Measurements from ENCODE around the gene DEAF1. TPM values are rescaled to one million over a fixed set of nuclear protein-coding genes. Genes with fewer than 3 reads are reported as not detected.

DEAF1 gene
- total and polyA plus RNA-seq, 2 of the 13 experiments (the other 11 are each of a cell fraction or from before 2014, with no cell fraction given): 22.3 to 29.6 TPM

DNA sequence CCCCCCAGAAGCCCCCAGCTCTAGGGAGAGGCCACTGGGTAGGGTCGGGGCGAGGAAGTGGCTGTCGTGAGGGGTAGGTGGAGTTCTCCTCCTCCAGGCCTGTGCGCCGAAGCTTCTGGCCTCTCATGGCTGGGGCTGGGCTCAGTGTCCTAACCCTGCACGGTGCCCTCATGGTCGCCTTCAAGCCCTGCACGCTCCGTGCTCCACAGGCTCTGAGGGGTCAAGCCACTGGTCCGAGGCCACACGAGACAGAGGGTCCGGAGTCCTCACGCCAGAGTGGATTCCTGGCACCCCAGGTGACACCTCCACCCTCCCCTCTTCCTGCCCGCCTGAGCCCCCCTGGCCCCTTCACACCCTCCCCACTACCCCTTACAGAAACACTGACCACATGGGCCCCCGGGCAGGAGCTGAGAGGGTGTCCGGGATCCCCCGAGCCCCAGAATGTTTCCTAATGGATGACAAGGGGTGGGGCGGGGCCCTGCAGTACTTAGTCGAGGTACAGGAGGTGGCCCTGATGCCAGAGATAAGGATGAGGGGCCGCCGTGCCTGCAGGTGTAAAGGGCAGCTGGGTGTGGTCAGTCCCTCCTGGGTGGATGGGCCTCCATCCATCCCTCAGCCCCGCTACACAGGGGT is 69.3 kb downstream of the DEAF1 start:
- Histone ChIP-seq H3K4me1 (ENCODE audit: insufficient read depth, low read length) (peaks cover 31% of the 10 kb centered on the region), H3K9ac (ENCODE audit: insufficient read depth, low read depth, low read length) (peak overlapping the region; percentile 52; the same call in 1 of the 2 replicates), H3K9me3 (ENCODE audit: low read length) (no peaks in the 10 kb centered on the region), H3K27ac (ENCODE audit: extremely low read length, insufficient read depth, low read length) (peak overlapping the region; percentile 46), H3K4me3 (replicated peaks in 1 of 3; ENCODE audit: insufficient read depth in 1 of 3, low read depth in 2 of 3, low read length in 3 of 3) (peak overlapping the region in 2 of 3 experiments; percentile 53 to 57; a peak in 3 of 6 replicates), H3K4me2 (ENCODE audit: low read depth, low read length) (peak overlapping the region; percentile 75), H3K79me2 (ENCODE audit: insufficient read depth, low read length) (no peaks in the 10 kb centered on the region), H2AFZ (ENCODE audit: low read length) (no peak overlapping the region), H3K27me3 (ENCODE audit: control insufficient read depth in 1 of 2, insufficient read depth in 2 of 2, low read length in 2 of 2) (no peaks in the 10 kb centered on the region), H3K36me3 (replicated peaks in 1 of 2; ENCODE audit: control insufficient read depth in 1 of 2, insufficient read depth in 2 of 2, low read length in 2 of 2) (peaks cover 0 to 2% of the 10 kb centered on the region in 2 experiments; a peak in 1 of 5 replicates), H4K20me1 (ENCODE audit: insufficient read depth, low read length) (peaks cover 16% of the 10 kb centered on the region; the same call in 1 of the 2 replicates)
- no peak for FAIRE-seq
- ChIA-PET CTCF (ENCODE audit: low intra/inter-chr PET ratio, low total read pairs) (no interaction called here), POLR2A (interaction anchor here (1.2 kb wide), 1 partner anchor 38 kb away, joined by 4 read pairs; no protein-coding TSS in a partner anchor)
- intact Hi-C loops (cut with micrococcal nuclease; ENCODE audit: unreplicated experiment) (no loop called here), in situ Hi-C loops (cut with HindIII; ENCODE audit: extremely low pct_ligation_motif_present, low pct_unique_long_range_greater_than_20kb) (loop anchor here (10.0 kb wide), 1 partner anchor 71 kb away; no protein-coding TSS in a partner anchor)
- no TSS peak for BruUV-seq (replicated peaks)
- peak; percentile 61 for ATAC-seq
- WGBS (ENCODE audit: low lambda C conversion rate): 18% methylated on average over 7 of the region's 22 CpGs
- no peak for DNase-seq (ENCODE audit: low spot score)
- no peak for TF ChIP-seq CSRNP2 (CRISPR knock-in tag; conservative IDR thresholded peaks at IDR 0.05; ENCODE audit: low read depth)
- 0 out of 2 replicates have a peak, but pooled peaks have one; percentile 10 for TF ChIP-seq ZFY (CRISPR knock-in tag; IDR thresholded peaks at IDR 0.05)
- TF ChIP-seq ZNF383 (CRISPR knock-in tag; IDR thresholded peaks at IDR 0.05; ENCODE audit: borderline replicate concordance): no peak
- peak; percentile 6 for TF ChIP-seq SRSF1 (optimal IDR thresholded peaks at IDR 0.05; ENCODE audit: low read depth, low read length)
- TF ChIP-seq MYC (CRISPR knock-in tag; IDR thresholded peaks at IDR 0.05; ENCODE audit: borderline replicate concordance): 0 out of 2 replicates have a peak, but pooled peaks have one; percentile 32
- TF ChIP-seq RBM22 (optimal IDR thresholded peaks at IDR 0.05; ENCODE audit: low read length): peak; percentile 42
- TF ChIP-seq GRHL1 (CRISPR knock-in tag; conservative IDR thresholded peaks at IDR 0.05): no peak
- TF ChIP-seq, protein P1, sequence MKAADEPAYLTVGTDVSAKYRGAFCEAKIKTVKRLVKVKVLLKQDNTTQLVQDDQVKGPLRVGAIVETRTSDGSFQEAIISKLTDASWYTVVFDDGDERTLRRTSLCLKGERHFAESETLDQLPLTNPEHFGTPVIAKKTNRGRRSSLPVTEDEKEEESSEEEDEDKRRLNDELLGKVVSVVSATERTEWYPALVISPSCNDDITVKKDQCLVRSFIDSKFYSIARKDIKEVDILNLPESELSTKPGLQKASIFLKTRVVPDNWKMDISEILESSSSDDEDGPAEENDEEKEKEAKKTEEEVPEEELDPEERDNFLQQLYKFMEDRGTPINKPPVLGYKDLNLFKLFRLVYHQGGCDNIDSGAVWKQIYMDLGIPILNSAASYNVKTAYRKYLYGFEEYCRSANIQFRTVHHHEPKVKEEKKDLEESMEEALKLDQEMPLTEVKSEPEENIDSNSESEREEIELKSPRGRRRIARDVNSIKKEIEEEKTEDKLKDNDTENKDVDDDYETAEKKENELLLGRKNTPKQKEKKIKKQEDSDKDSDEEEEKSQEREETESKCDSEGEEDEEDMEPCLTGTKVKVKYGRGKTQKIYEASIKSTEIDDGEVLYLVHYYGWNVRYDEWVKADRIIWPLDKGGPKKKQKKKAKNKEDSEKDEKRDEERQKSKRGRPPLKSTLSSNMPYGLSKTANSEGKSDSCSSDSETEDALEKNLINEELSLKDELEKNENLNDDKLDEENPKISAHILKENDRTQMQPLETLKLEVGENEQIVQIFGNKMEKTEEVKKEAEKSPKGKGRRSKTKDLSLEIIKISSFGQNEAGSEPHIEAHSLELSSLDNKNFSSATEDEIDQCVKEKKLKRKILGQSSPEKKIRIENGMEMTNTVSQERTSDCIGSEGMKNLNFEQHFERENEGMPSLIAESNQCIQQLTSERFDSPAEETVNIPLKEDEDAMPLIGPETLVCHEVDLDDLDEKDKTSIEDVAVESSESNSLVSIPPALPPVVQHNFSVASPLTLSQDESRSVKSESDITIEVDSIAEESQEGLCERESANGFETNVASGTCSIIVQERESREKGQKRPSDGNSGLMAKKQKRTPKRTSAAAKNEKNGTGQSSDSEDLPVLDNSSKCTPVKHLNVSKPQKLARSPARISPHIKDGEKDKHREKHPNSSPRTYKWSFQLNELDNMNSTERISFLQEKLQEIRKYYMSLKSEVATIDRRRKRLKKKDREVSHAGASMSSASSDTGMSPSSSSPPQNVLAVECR (CRISPR knock-in tag; IDR thresholded peaks at IDR 0.05; ENCODE audit: borderline replicate concordance): no peak; the same call in 1 of the 2 replicates
- no peak for TF ChIP-seq NR2F6 (IDR thresholded peaks at IDR 0.05)
- 0 out of 2 replicates have a peak, but pooled peaks have one; percentile 9 for TF ChIP-seq NR2F6 (CRISPR knock-in tag; IDR thresholded peaks at IDR 0.05)
- TF ChIP-seq ZBTB33 (CRISPR knock-in tag; IDR thresholded peaks at IDR 0.05): 0 out of 2 replicates have a peak, but pooled peaks have one; percentile 9
- peak; percentile 16; the same call in 1 of the 2 replicates for TF ChIP-seq RARA (CRISPR knock-in tag; IDR thresholded peaks at IDR 0.05)
- TF ChIP-seq ZNF781 (CRISPR knock-in tag; IDR thresholded peaks at IDR 0.05; ENCODE audit: borderline replicate concordance, not compliant biosample characterization): no peak
